HG02981 (cell line): Measurements from ENCODE around the gene SYTL2.

Experiments used
- ATAC-seq: cut with Tn5 transposase; IDR thresholded peaks from one replicate; pipeline ENCODE4 v1.9.1; 2021; ENCODE audit warnings: mild to moderate bottlenecking, moderate library complexity; ENCODE audit not compliant: unreplicated experiment

The SYTL2 gene

DNA sequence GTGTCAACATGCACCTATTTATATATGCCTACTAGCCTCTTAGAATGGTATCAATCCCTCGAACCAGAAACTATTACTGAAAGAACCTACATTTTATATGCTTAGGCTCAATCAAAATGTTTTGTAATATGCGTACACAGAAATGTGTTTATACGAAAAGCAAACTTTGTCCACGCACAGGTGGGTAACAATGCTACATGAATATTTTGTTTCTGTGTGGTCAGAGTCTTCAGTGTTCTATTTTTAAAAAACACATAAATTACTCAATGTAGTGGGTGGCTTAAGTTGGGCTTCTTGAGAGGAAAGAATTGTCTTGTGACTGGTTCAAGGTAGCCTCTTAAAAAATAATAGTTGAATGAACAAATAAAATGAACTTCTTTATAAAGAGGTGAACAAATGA lies 46.1 kb downstream of the SYTL2 start:
- ATAC-seq: no peak

DNA sequence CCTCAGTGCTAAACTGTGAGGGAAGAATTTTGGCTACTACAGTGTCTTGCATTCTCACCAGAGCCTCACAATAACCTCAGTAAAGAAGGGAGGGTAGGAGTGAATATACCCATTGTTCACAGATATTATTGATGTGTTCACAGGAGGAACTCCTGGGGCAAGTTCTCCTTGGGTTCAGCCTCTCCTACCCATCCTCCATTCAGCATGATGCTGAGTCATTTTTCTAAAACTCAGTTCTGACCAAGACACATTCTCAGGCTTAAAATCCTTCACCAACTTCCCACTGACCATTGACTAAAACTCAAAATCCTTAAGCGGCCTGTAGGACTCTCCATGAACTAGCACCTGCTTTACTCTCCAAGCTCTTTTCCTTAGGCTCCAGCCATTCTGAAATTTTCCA lies 48.7 kb downstream of the SYTL2 start:
- no peak for ATAC-seq

DNA sequence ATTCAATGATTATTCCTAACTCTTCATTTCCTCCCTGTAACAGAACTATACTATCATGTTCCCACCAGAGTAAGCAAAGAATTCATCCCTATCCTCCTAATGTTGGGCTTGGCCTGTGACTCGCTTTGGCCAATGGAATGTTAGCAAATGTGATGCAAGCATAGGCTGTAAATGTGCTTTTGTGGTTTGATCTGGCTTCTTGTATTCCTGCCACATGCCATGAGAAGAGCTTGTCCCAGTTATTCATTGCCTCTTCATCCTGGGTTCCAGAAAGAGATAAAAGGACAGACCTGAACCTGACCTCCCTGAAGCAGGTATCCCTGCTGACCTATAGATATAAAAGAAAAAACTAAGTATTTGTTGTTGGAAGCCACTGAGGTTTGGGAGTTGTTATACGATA lies 51.0 kb downstream of the SYTL2 start:
- ATAC-seq: no peak

GRCh38 chr11:85758480-85759039 lies 52.4 kb downstream of the SYTL2 start:
- ATAC-seq: no peak

- ATAC-seq: no peak
Measured at GRCh38 chr11:85758026-85758425, 52.9 kb downstream of the SYTL2 start.

- ATAC-seq: no peak
Measured at GRCh38 chr11:85756401-85757200, 54.3 kb downstream of the SYTL2 start.

DNA sequence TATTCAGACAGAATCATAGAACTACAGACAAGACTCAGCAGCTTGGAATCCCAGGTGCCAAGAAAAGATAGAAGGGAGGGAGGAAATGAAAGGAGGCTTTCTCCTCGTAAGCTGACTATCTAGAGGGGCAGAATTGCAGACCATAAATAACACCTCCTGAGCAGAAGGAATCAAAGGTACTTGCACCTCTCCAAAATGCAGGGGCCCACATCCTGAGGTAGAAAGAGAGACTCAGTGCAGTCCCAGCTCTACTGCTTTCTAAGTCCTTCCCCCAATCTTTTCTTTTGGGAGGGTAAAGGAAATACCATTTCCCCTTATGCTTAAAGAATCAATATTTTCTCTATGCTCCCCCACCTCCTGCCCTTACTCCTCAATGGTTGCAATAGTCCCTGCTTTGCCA lies 55.2 kb downstream of the SYTL2 start:
- no peak for ATAC-seq

DNA sequence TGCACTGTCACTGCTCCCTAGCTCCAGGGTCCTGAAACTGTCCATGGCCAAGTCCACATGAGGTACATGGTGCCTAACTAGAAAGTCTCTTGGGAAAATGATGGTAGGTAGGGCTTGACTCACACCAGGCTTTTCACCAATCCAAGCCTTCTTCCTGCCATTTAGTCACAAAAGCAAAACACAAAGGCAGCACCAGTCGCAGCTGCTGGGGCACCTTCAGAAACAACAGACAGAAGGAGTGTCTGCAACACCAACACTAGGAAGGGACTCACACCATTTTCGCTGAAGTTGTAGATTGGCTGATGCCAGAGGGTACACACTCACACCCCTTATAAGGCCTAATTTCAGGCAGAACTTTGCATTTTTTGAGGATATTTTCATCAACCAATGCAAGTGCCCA lies 55.7 kb downstream of the SYTL2 start:
- ATAC-seq: no peak

DNA sequence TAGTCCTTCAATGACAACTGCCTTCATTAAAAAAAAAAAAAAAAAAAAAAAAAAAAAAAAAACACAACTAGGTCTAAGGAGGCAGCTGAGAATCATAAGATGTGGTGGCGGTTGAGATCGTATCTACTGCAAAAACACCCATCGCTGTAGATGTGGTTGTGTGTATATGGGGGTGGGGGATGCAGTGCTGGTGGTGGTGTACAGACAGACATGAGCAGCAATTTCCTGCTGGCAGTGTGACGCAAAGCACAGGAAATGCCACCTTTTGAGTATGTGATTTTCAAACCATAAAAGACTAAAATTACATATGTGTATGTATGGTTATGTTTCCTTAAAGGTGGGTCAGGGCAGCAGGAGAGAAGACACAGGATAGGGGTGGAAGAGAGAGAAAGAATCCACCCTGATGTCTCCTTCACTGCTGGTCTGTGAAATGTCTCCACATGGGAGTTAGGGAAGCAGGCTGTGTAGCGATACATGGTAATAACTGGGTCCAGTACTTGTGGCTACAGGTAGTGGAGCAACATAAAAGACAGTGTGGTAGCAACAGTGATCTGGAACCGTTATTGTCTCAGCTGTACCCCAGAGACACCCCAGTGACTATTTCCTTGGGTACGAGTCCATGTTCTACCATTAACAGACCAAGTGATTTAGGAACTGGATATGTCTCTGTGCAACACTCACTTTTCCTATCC lies 57.9 kb downstream of the SYTL2 start:
- ATAC-seq: peak; percentile 36

- no peak for ATAC-seq
Measured at GRCh38 chr11:85752201-85752889, 58.6 kb downstream of the SYTL2 start.

GRCh38 chr11:85751724-85752123 lies 59.2 kb downstream of the SYTL2 start:
- no peak for ATAC-seq

- no peak for ATAC-seq
Measured at GRCh38 chr11:85750646-85751045, 60.3 kb downstream of the SYTL2 start.

DNA sequence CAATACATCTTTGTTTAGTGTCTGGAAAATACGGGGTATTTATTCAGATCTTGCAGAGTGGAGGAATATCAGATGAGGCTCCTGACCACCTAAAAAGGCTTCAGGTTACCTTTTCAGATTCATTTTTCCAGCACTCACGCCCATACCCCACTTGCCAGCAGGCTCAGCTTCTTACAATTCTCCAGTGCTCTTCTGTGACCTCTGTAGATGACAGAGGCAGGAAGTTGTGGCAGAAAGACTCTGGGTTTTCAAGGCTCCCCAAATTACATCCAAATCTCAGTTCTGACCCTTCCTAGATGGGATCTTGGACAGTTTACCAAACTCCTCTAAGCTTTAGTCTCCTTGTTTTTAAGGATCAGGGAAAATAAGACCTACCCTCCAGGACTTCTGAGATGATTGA lies 61.1 kb downstream of the SYTL2 start:
- ATAC-seq: no peak

DNA sequence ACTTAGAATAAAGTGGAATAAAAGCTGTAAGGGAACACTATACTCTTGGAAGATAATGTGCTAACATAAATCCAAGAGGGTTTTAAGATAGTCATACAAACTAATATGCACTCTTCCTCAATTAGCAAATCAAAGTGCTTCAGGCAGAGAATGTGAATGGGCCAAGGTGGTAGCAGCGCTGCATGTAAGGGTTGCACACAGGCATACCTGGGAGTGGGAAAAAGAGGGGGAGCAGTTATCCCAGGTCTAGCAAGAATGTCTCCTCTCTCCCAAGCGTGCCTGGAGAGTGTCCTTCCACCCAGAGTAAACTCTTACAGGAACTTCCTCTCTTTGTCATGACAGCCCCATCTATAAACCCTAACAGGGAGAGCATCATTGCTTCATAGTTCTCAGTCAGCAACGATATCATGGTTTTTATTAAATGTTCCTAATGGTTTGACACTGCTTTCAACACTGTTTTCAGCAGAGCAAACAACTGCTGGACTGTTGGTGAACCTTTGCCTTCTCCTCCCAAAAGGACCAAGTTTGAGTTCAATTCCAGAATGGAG lies 61.6 kb downstream of the SYTL2 start:
- ATAC-seq: no peak

GRCh38 chr11:85748455-85748891 lies 62.5 kb downstream of the SYTL2 start:
- ATAC-seq: no peak

GRCh38 chr11:85746670-85747069 lies 64.3 kb downstream of the SYTL2 start:
- no peak for ATAC-seq

GRCh38 chr11:85745626-85746025 lies 65.3 kb downstream of the SYTL2 start:
- no peak for ATAC-seq

DNA sequence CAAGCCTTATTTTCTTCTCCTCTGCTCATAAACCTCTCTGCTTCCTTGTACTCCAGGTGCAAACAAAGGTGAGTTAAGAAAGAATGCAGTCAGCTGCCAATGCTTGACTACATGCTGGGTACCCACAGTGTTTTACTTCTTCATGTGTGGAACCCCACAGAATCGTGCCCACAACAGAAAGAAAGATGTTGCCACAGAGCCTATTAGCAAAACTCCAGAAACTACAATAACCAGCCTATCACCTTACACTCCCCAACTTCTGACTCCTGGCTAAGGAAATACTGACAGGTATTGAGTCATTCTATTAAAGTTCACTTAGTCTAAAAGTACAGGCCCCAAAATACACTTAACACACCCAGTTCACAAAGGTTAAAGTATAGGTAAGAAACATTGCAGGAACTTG lies 68.1 kb downstream of the SYTL2 start:
- no peak for ATAC-seq

DNA sequence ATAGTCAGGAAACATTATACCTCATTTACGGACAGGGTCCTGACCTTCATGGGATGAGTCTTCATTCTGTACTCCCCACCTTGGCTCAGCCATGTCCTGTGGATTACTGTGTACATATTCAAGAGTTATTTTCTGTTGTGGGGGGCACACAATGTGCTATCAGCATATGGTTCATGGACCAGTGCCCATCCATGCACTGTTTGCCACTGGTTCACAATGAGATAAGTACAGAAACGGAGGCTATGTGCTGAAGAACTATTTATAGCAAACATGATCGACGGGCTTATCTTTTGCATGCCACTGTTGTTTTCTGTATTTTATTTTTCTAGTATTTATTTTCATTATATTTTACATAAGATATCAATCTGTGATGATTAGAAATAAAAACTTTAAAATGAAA lies 68.6 kb downstream of the SYTL2 start:
- no peak for ATAC-seq

DNA sequence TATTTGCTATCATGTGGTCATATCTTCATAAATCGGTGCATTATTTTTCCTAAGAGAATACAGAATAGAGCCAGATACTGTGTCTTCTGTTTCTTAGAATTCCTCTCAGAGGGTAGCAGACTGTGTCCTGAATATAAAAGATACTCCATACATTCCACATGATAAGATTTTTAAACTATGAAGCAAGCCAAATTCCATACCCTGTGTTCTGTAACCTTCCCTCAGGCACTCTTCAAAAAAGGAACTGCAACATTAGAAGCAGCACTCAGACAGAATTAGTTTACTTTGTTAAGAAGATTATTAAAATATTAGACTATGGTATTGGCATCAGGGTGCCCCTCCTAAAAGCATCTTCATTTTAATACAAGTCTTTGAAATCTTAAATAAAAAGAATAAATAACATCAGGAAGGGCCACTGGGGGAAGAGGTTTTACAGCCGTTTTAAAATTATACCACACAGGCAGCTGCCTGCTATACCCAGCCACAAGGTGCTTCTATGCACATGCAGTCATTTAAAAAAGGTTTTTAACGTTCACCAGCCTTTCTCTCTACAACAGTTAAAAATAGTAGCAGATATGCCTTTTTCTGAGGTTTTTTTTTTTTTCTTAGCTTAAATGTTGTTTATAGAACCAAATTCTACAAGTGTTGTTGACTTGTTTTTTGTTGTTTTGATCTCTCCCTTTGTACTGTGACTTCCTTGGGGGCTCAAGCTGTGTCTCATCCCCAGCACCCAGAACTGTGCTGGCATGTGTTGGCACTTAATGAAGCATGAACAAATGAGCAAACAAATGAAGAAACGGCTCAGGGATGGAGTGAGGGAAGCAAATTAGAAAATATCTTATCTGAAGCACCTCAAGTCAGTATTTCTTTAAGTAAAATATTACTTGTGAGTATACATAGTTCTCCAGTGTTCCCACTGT lies 70.2 kb downstream of the SYTL2 start:
- no peak for ATAC-seq
